Endometrial microvascular endothelial cells (primary cell): ENCODE measurements around the gene SHCBP1. TPM values are rescaled to one million over a fixed set of nuclear protein-coding genes. Genes with fewer than 3 reads are reported as not detected.
"Not testable (repeated sequence)": the region's sequence is repeated elsewhere in the genome, so short reads cannot be mapped to it uniquely, and the experiment has no call there.

Experiments used
- in situ Hi-C: cut with HindIII; loops from 2 replicates; pipeline ENCODE4 v1.10.0; 2017; ENCODE audit warnings: low sequenced_read_pairs, low pct_unique_long_range_greater_than_20kb; ENCODE audit errors: inconsistent ontology term
- total RNA-seq: library from RNA; depleted of rRNA; stranded (reverse); fragments of >200 nt; gene quantifications from one replicate; pipeline ENCODE4 v1.2.3, GENCODE V29; 2015; ENCODE audit errors: inconsistent ontology term

SHCBP1 gene
- total RNA-seq, 1 donor from 2014 or later: 43.4 TPM

GRCh38 chr16:46554435-46554834, 66.7 kb downstream of the SHCBP1 start:
- in situ Hi-C loops: not testable (repeated sequence)

- in situ Hi-C loops: no loop called here
Measured at GRCh38 chr16:46549477-46549876, 71.7 kb downstream of the SHCBP1 start.

Other genes starting within 250 kb of the SHCBP1 start
- 91.4 TPM for gene VPS35, start 67.8 kb upstream of the SHCBP1 start, total RNA-seq
- 16.6 TPM for gene ORC6, start 68.3 kb upstream of the SHCBP1 start, total RNA-seq
- not detected for gene MYLK3, start 127.0 kb upstream of the SHCBP1 start, total RNA-seq
- gene C16orf87, start 209.8 kb upstream of the SHCBP1 start, total RNA-seq: 6.5 TPM